ENCODE data around the gene C5.

C5 gene

GRCh38 chr9:120922404-120923195, 127.5 kb downstream of the C5 start:
- DNase-seq (ENCODE audit: insufficient read length, low spot score): no peak
- TF ChIP-seq CTCF (IDR thresholded peaks at IDR 0.05; ENCODE audit: insufficient read depth, missing control alignments): no peak
- FAIRE-seq: no peak

DNA sequence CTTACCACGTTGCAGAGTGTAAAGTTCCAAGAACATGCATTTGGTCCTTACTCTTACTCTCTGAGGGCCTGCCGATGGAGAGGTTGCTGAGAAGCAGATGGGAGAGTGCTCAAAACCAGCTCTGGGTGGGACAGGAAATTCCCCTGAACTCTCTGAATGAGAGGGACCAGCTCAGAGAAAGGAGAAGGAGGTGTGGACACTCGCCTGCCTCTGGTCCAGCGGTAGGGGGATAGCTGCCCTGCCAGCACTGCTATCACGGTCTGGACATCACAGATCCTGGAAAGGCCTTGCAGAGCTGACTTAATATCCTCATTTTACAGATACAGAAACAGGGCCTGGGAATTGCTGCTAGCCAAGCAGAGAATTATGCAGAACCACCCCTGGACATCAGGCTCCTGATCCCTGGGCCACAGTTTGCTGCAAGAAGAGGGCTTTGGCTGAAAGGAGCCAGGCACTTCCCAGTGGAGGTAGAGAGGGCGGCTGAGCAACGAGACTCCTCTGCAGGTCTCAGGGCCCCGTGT, 128.4 kb downstream of the C5 start:
- no peak for TF ChIP-seq CTCF (IDR thresholded peaks at IDR 0.05; ENCODE audit: insufficient read depth, missing control alignments)
- DNase-seq (ENCODE audit: insufficient read length, low spot score) (no peak), FAIRE-seq (no peak)

DNA sequence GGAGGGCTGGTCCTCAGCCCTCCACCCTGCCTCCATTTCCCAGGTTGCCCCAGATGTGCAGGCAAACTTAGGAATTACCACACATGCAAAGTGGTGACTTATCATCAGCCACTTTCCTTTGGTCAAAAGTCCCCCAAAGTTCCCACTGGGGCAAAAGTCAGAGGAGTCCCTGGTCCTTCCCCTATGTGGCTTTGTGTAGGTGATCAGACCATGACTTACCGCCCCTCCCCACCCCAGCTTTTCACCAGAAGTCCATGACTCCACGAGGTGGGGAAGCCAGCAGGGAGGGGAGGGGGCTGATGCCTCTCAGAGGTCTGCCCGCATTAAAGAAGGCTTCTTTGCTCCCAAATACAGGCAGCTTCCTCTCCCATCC, 129.3 kb downstream of the C5 start:
- FAIRE-seq (no peak), DNase-seq (ENCODE audit: insufficient read length, low spot score) (no peak)
- TF ChIP-seq CTCF (IDR thresholded peaks at IDR 0.05; ENCODE audit: insufficient read depth, missing control alignments): no peak

- DNase-seq (ENCODE audit: insufficient read length, low spot score) (no peak), FAIRE-seq (peak; percentile 92)
- no peak for TF ChIP-seq CTCF (IDR thresholded peaks at IDR 0.05; ENCODE audit: insufficient read depth, missing control alignments)
Measured at GRCh38 chr9:120919843-120920805, 130.0 kb downstream of the C5 start.

DNA sequence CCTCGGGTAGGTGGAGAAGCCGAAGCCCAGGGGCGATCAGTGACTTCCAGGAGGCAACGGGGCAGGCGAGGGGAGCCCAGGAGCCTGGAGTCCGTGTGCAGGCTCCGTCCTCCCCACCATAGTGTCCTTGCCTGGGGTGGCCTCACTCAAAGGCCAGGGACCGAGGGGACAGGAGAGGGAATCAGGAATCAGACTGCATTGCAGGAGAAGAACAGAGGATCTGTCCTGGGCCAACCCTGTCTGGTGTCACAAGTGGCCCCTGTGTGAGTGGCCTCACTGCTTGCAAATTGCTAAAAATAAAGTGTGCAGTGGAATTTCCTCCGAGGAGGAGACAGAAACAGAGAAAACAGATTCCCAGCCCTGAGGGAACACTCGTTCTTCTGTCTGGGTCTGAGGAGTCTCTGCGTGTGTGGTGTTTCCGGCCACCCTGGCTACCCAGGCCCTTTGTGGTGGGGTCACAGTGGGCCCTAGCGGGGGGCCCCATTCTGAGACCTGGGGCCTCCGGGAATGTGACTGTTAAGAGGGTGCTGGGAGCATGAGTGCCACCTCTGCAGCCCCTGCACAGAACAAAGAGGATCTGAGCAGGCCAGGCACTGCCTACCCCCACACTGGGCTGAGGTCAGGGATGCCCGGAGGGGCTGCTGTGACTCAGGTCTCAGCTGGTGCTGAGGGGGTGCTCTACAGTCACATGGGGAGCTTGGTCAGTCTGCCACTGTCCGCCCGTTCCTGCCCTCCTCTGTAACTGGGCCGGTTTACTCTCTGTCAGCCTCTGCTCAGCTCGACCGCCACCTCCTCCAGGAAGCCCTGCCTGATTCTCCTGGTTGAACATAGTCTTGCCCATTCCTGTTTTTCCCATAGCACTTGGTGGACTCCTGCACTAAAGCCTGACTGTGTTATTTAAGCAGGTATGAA, 130.9 kb downstream of the C5 start:
- no peak for DNase-seq (ENCODE audit: insufficient read length, low spot score)
- no peak for TF ChIP-seq CTCF (IDR thresholded peaks at IDR 0.05; ENCODE audit: insufficient read depth, missing control alignments)
- FAIRE-seq: no peak

- no peak for FAIRE-seq
- no peak for DNase-seq (ENCODE audit: insufficient read length, low spot score)
- TF ChIP-seq CTCF (IDR thresholded peaks at IDR 0.05; ENCODE audit: insufficient read depth, missing control alignments): no peak
Measured at GRCh38 chr9:120917929-120918762, 131.9 kb downstream of the C5 start.
